Adipose tissue (tissue), 3 donors: ENCODE measurements around the gene GDF11. TPM values are rescaled to one million over a fixed set of nuclear protein-coding genes. Genes with fewer than 3 reads are reported as not detected.
A peak's percentile ranks its signal among the peaks of the same experiment; 100 is the strongest.

Source experiments
- H3K27ac ChIP-seq: one replicate; pipeline ENCODE4 v1.5.1; 2013; ENCODE audit warnings: low read depth, low read length
- WGBS, 3 donors: extraction: QIAGEN DNeasy Blood & Tissue Kit; methylation state at CpG; one replicate each; pipeline ENCODE4 v1.1.7; 2013; 5-methylcytosine and 5-hydroxymethylcytosine counted together
- polyA plus RNA-seq, 3 donors: library from polyadenylated mRNA; stranded (reverse); fragments of 200-250 nt; gene quantifications; one replicate each; pipeline ENCODE4 v1.2.3, GENCODE V29; 2013
- donor health status: healthy with polysubstance abuse.
- donor health status: Bipolar disorder and iron deficiency.
- donor health status: healthy.

The GDF11 gene
- polyA plus RNA-seq, 3 donors = 1.5 to 10.2 (median 2.2) TPM

DNA sequence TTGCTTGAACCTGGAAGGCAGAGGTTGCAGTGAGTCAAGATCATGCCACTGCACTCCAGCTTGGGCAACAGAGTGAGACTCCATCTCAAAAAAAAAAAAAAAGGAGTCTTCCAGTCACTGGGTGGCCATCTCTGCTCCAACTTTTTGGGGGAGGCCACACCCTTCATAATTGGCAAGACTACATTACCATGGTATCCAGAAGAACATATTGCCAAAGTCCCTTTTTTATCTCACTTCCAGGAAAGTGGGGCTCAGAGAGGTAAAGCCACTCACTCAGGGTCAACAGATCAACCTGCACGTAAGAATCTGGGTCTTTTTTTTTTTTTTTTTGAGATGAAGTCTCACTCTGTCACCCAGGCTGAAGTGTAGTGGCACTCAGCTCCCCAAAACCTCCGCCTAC, 9.1 kb upstream of the GDF11 start:
- 75 to 91% (median 84%) methylated on average over 2 of the region's 2 CpGs for WGBS, 3 donors
- no peak overlapping the region for H3K27ac ChIP-seq

DNA sequence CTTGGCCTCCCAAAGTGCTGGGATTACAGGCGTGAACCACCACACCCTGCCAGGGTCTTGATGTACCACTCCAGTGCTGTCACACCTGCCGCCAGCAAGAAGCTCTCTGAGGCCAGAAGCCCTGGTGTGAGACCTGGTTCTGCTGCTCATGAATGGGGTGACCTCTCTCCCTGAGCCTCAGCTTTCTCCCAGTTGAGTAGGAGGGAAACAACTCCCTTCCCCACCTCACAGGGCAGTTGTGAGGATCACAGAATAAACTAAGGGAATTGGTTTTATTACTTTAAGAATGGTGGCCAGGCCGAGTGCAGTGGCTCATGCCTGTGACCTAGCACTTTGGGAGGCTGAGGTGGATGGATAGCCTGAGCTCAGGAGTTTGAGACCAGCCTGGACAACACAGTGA, 8.3 kb upstream of the GDF11 start:
- no peak overlapping the region for H3K27ac ChIP-seq
- WGBS, 3 donors = 82 to 95% (median 93%) methylated on average over 3 of the region's 3 CpGs

DNA sequence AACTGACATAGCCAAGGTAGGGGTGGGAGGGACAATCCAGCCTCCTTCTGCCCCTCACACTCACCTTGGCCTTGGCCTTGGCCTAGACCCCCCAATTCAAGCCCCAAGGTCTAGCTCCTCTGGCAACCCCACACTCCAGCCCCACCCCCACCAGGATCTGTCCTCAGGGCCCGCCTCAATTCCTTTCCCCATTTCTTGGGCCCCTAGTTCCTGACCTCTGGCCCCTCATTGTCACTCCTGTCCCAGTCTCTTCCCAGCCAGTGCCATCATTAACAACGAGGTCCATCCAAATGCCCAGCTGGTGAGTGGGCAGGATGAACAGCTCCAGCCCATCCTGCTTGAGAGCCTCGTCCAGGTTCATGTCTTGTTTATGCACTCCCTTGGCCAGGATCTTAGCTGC, 6.8 kb upstream of the GDF11 start:
- H3K27ac ChIP-seq = no peak overlapping the region
- 61 to 73% (median 65%) methylated on average over 3 of the region's 3 CpGs for WGBS, 3 donors

DNA sequence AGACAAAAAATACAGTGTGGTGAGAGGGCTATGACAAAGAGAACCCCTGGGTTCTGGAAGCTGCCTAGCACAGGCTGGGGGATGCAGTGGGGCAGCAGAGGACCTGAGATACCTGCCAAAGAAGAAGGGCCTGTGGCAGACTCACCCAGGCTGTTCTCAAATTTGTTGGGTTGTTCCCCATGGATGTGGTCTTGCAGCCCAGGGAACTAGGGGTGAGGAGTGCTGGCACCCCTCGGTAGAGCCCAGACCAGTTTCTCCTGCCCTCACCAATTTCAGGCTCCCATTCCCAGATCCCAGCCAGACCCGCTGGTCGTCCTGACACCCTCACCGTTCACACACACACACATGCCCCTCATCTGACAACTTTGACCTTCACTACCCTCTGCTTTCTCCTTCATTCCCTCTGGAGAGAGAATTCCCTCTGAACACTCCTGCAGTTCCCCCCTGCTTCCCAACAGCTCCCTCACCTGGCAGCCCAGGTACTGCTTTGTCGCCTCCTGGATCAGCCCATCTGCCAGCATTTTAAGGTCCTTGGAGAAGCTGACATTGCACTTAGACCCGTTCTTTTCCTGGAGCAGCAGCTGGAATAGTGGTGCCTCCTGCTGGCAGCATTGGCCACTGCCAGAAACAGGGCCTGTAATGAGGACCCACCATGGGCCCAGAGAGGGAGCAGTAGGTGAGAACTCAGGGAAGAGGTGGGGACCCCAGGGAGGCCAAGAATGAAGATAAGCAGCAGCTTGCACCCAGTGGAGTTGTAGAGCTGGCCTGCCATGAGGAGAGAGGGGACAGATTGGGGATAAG, 5.9 kb upstream of the GDF11 start:
- WGBS, 3 donors = 20 to 46% (median 32%) methylated on average over 6 of the region's 6 CpGs

DNA sequence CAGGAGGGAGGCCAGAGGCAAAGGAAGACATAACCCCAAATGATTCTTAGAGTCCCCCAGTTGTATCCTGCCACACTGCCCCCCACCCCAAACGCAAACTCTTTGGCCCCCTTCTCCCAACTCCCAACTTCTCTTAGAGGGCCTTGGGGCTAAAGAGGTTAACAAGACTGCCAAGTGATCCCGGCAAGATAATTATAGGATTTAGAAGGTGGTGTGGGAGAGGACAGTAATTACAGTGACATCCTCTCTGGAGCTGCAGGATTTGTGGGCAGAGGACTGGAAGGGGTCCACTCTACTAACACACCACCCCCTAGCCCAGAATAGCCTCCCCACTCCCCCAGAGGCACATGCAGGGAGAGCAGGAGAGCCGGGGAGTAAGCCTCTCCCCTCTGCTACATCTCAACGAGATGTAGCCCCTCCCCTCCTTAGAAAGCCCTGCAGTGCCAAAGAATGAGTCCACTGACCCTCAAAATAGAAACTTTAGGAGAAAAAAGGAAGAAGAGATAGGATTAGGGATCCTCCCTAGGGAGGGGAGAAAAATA, 5.3 kb upstream of the GDF11 start:
- no peak overlapping the region for H3K27ac ChIP-seq
- 10 to 15% (median 11%) methylated on average over 4 of the region's 4 CpGs for WGBS, 3 donors

More for the DNA sequence above, 5.9 kb upstream of the GDF11 start:
- H3K27ac ChIP-seq = no peak overlapping the region

DNA sequence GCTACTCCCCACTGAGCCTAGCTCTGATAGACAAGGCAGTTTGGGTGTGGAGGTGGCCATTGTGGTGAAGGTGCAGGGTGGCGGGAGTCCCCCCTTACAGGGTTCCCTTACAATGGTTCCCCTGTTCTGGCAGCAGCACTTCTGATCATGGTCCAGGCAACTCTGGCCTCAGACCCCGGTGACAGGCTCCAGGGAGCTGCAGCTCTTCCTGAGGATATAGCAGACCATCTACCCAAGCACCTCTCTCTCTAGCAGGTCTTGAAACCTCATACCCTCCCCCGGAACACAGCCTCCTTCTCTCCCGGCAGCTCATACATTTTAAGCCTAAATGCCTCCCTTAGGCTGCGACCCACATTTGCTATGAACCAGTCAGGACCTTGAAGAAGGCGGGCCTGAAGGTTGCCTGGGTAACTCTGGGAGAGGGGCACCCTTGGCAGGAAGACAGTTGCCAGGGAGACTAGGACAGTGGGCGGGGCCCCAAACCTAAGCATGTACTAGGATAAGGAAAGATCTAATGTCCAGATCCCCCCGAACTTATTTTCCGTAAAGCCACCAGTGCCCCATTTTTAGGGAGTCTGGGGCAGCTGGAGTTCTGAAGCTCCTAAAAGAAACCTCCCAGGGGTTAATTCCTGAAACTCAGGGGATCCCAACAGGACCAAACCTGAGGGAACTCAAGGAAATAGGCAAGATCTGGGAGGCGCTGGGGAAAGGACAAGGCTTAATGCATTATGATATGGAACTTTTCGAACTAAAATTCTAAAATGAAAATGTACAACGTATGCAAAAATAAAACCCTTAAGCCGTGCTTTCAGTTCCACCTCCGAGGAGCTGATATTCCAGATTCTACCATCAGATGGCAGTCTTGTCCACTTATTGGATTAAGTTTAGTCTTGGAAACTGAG, 4.5 kb upstream of the GDF11 start:
- no peak overlapping the region for H3K27ac ChIP-seq
- 1 to 3% (median 2%) methylated on average over 14 of the region's 14 CpGs for WGBS, 3 donors

DNA sequence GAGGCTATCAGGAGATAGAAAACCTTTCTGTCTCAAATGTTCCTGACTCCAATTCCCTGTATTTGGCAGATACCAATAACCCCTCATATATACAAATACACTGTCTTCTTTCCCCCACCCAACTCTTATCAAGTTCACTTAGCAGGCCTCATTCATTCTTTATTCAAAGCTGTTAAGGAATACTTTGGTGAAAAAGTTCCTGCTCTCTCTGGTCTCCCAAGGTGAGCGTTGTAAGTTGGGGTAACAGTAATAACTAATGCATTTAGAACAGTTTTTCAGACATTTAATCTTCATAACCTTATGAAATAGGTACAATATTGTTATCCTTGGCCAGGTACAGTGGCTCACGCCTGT, 3.9 kb upstream of the GDF11 start:
- no peak overlapping the region for H3K27ac ChIP-seq
- WGBS, 3 donors = 71 to 81% (median 79%) methylated on average over 2 of the region's 2 CpGs

DNA sequence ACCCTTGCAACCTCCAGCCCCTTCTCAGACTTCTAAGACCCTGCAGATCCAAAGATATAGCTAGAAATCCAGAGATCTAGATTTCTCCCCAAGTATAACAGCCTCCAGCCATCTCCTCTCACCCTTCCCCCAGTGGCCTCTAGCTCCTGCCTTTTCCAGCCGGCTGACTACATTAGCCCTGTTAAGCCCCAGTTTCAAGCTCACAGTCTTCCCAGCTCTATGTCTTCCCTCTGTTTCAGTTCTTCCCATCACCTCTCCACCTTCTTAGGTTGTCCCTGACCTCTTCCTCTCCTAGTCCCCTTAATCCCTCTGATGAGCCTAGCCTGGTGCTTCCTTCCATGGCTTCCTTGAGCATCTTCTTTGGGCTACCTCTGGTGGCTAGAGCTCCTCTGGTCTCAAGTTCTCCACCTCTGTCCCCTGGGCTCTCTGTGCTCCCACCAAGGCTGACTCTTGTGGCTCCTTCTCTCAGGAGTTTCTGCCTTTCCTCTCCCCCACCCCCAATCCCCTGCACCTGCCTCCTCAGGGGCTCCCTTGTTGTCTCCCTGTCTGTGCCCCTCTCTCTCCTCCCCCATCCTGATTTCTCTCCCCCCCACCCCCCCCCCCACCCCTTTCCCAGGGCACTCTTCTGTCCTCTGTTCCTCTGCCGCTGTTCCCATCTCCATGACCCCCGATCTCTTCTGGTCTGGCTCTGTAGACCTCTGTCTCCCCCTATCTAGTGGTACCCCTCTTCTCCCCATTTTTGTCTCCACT, 816 bp upstream of the GDF11 start:
- 13 to 25% (median 23%) methylated on average over 3 of the region's 3 CpGs for WGBS, 3 donors
- H3K27ac ChIP-seq = no peak overlapping the region

DNA sequence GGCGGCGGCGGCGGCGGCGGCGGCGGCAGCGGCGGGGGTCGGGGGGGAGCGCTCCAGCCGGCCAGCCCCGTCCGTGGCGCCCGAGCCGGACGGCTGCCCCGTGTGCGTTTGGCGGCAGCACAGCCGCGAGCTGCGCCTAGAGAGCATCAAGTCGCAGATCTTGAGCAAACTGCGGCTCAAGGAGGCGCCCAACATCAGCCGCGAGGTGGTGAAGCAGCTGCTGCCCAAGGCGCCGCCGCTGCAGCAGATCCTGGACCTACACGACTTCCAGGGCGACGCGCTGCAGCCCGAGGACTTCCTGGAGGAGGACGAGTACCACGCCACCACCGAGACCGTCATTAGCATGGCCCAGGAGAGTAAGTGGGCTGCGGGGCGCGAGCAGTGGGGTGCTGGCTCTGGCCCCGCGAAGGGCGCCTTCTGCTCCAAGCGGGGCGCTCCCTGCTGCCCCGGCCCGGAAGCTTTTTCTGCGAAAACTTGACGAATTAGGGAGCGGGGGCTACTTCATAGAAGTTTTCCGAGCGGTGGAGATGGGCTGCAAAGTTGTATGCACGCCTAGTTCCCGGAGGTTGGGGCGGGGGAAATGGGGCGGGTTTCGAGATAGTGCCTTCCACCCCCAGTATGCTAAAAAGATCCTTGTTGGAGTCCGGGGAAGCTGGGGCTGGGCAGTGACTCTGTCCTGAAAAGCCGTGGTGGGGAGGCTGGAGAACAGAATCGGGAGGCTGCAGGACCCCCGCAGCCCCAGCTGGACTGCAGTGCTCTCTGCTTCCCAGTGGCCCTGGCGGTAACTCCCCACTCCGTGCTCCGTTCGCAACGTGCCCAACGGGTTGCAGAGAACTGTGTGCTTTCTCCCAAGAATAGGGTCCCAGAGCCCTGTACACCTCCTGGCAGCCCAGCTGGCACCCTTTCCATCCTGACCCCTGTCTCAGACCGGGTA, 751 bp downstream of the GDF11 start:
- WGBS, 3 donors = 0 to 1% (median 0%) methylated on average over 61 to 73 of the region's 73 CpGs
- no peak overlapping the region for H3K27ac ChIP-seq

DNA sequence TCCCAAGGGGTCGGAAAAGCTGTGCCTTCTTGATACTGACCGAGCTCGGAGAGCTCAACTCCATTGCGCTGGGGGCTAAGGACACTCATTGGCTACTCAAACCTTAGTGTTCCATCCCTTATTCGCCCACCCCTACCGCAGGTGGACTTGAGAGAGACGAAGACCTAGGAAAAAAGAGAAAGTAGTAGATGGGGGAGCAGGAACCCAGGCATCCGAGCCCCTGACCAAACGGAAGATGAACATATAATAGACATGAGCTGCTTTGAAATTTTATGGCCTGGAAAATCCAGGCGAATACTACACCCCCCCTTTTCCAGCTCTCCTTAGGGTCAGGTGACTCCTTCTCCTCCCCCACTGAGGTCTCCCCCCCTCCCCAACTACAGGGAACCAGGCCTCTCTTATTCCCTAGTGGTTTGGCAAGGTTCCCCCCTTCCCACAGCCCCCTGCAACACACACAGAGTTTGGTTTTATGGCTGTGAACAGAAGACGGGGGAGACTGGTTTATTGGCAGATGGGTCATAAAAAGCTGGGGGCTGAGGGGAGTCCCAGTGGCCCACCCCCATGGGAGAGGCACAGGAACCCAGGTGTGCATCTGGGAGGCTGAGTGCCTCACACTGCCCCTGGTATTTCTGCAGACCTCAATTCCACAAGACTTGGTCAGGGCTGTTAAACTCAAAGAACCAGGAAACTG, 1.6 kb downstream of the GDF11 start:
- WGBS, 3 donors = 16 to 39% (median 16%) methylated on average over 11 of the region's 11 CpGs
- no peak overlapping the region for H3K27ac ChIP-seq

DNA sequence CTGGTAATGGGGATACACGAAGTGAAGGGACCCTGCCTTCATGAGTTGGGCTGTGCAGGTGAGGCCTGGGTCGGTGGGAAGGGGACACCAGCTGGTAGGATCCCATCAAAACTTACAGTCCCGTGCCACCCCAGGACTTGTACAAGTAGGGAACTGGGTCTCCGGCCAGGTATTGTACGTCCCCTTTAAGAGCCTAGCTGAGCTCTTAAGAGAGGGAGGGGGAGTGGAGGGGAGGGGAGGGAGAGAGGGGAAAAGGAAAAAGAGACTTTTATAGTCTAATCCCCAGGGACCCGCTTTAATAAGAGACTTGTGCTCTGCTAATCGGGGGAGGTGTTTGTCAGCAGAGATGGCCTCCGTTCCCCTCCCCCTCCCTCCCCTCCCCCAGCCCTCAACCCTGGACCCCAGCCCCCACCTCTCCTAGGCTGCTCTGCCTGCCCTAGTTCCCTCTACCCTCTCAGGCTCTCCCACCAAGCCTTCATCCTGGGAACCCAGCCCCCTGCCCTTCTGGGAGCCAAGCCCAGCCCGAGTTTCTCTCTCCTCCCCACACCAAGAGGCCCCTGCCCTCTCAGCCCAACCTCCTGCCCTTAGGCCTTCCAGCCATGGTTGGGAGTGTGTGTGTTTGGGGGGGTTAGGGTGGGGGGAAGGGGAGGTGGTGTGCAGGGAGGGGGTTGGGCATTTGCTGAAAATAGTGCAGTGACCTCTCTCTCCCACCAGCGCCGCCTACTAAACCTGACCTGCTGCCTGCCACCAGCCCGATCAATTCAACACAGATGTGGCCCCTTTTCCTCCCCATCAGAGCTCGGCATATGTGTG, 2.6 kb downstream of the GDF11 start:
- H3K27ac ChIP-seq = peak overlapping the region; percentile 22

DNA sequence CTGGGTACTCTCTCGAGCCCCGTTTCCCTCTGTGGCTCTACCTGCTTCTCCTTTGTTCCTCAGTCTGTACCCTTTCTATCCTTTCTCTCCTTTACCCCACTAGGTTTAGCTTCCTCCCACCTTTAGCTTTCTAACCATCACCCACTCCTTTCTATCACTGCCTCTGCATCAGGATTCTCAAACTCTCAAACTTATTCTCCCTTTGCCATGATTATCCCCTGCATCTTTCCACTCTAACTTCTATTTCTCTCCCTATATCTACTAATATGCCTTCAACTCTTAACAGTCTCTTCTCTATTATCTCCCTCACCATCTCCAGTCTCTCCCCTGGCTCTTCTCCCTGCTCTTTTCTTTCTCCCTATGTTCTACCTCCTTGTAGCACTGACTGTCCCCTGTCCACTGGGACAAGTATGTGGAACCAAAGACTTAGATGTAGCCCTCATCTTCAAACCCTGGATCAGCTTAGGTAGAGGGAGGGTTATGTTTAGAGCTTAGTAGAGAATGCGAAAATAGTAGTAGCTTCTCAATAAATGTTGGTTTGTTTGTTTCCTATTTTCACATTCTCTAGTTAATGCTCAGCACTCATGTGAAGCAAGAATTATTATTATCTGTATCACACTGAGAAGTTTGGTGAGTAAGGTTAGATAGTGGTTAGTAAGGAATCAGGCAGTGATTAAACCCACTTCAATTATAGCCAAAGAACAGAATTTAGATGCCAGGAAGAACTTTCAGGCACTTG, 3.4 kb downstream of the GDF11 start:
- H3K27ac ChIP-seq = peak overlapping the region; percentile 22
- 37 to 46% (median 45%) methylated on average over 3 of the region's 3 CpGs for WGBS, 3 donors

More for the DNA sequence above, 2.6 kb downstream of the GDF11 start:
- 19 to 28% (median 22%) methylated on average over 11 to 13 of the region's 13 CpGs for WGBS, 3 donors

DNA sequence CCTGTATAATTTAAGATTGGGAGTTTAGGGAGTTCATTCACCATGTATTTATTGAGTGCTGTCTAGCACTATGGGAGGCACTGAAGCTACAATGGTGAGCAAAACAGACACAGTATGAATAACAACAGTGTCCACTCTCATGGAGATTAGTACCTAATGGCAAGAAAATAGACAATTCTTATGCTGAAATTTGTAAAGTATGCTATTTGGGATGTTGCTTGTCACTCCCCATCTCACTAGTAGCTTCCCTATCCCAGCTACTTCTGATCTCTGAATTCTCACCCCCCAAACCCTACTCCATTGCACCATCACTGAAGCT, 4.0 kb downstream of the GDF11 start:
- no peak overlapping the region for H3K27ac ChIP-seq

DNA sequence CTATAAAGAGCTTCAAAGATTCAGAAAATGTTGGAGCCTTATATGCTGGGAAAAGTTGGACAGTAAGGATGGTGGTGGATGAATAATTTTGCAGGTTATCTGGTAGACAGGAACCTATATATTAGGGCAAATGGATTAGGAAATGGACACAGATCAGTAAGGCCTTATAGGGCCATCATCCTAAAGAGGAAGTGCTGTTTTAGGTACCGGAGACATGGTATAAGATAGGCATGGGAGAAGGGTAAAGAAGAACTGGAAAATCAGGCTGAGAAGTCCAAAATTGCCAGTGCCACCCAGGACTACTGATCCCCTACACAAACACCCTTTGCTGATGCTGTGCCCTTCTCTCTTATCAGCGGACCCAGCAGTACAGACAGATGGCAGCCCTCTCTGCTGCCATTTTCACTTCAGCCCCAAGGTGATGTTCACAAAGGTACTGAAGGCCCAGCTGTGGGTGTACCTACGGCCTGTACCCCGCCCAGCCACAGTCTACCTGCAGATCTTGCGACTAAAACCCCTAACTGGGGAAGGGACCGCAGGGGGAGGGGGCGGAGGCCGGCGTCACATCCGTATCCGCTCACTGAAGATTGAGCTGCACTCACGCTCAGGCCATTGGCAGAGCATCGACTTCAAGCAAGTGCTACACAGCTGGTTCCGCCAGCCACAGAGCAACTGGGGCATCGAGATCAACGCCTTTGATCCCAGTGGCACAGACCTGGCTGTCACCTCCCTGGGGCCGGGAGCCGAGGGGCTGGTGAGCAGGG, 5.5 kb downstream of the GDF11 start:
- 90 to 92% (median 91%) methylated on average over 18 of the region's 18 CpGs for WGBS, 3 donors
- H3K27ac ChIP-seq = no peak overlapping the region

DNA sequence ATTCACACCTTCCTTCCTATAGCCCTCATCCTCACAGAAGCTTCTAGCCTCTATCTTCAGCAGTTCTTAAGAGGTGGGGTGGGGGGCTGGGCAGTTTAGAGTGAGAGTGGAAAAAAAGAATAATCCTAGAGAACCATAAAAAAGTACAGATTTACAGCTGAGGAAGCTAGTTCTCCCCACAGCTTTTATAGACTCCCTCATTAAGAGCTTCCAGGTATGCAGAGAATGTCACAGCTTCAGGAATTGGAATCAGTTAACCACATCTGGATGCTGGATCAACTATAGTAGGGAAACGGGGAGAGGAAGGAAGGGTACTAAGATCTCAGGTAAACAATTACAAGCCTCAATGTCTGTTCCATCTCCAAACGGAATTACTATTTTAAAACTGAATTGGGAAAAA, 12.3 kb downstream of the GDF11 start:
- WGBS, 3 donors = 63 to 67% (median 63%) methylated on average over 2 of the region's 2 CpGs
- H3K27ac ChIP-seq = no peak overlapping the region
